Activated CD4-positive, alpha-beta T cell treated with anti-CD3 and anti-CD28 coated beads for 48 hours (primary cell): ENCODE data around the gene ZFPL1.

ENCODE experiments used
- DNase-seq: peaks from one replicate; pipeline ENCODE4 v3.0.0-alpha.2; 2020

Gene ZFPL1

DNA sequence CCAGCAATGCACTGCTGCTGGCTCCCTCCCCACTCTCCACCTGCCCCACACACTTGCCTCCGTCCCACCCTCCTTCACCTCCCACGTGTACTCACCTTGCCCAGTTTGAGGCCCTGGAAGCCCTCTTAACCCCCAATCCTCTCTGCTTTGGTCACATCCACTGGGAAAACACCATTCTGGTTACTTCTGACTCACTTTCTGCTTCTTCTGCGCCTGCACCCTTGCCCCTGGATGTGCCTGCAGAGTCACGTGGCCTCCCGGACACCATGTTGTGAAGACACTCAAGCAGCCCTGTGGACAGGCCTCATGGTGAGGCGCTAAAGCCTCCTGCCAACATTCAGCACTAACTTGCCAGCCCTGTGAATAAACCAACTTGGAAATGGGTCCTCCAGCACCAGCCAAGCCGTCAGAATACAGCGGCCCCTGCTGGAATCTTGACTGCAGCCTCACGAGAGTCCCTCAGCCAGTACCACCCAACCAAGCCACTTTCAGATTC is 23.1 kb upstream of the ZFPL1 start:
- no peak for DNase-seq

DNA sequence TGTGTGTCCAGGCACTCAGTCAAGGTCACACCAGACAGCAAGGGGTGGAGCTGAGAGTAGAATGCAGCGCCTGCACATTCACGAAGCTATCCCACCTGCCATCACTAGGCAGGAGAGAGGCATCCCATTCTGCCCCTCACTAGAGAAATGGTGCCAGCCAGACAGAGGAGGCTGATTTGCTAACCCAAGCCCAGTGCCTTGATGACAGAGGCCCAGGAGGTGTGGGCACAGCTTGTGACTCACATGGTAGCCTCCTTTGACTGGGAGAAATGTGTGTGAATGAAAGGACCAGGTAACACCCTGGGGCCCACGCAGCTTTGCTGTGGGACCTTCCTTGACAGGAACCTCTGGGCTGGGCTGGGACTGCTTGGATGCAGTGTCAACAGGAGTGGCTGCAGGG is 20.5 kb upstream of the ZFPL1 start:
- DNase-seq, result peak; percentile 21

DNA sequence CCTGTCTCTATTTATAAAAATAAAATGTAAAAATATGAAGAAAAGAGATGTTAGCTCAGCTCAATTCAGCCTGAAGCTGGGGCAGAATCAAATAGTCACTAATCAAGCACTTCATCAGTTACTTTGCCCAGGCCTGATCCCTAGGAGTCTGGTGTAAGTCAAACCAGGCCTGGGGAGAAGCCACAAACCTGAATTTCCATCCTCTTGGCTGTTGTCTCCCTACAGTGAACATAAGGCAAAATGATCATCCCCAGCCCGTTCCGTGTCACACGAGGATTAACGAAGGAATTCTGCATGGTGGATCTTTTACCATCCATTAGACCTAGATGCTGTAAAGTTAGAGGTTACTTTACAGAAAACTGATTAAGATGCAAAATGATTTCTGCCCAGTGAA is 19.2 kb upstream of the ZFPL1 start:
- no peak for DNase-seq

DNA sequence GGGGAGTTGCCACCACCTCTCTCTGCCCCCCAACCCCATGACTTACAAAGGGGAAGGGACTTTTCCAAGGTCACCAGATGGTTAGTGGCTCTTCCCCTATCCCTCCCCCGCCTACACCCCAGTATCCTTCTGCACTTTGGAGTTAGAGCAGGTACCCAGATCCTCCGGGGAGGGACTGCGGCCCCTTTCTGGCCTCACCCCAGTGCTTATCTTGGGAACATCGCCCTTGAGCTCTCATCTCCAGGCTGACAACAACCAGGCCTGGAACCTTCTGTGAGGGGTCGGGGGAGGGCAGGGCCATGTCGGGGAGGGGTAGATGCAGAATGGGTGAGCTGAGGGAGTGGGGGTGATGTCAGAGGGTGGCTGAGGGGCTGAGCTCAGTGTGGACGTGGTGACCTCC is 18.2 kb upstream of the ZFPL1 start:
- DNase-seq, result no peak

DNA sequence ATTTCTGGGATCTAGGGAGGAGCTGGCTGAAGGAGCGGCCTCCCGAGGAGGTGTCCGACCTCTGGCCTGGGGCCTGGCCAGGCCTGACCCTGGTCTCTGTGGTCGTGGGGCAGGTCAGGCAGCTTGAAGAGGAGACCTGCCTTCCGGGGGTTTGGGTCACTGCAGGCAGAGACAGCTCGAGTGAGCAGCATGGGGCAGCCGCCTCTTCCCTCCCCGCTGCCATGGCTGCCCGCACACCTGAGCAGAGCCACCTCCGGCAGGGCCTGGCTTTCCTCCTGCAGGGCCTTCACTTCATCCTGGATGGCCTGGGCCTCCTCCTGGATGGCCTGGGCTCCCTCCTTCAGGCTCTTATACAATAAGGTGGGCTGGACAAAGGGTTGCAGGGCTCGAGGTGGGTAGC is 17.7 kb upstream of the ZFPL1 start:
- DNase-seq, result no peak

DNA sequence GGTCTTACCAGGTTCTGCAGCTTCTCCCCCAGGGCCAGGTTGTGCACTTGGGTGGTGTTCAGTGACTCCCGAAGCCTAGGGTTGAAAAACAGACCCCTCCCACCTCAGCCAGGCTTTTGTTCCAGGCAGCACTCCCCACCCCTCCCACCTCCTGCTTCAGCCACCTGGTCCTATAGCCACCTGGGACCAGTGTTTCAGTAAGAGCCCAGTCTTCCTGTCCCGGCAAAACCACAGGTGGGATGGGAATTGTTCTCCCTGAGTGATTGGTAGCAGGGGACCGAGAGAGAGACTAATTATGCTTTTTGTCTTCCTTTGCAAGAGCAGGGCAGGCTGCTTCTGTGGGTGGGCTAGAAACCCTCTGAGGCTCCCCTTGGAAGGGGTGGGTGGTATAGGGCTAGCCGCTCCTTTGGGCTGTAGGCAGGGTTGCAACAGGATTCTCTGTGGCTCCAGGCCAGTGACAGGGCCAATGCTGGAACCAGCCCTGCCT is 17.2 kb upstream of the ZFPL1 start:
- DNase-seq, result no peak

DNA sequence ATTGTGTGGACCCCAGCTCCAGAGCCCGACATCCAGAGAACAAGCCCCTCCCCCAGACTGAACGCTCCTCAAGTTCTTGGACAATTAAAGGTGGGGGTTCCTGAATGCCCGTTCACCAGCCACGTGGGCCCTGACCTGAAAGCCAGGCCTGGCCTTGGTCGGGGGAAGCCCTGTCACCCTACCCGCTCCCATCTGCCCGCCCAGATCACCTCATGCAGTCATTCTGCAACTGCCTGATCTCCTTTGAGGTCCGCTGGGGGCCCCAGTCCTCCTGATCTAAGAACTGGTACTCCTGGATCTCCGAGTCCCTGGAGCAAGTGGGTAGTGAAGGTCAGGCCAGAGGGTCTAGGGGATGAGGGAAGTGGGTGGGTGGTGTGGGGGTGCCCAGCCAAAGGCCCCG is 16.6 kb upstream of the ZFPL1 start:
- no peak for DNase-seq

DNA sequence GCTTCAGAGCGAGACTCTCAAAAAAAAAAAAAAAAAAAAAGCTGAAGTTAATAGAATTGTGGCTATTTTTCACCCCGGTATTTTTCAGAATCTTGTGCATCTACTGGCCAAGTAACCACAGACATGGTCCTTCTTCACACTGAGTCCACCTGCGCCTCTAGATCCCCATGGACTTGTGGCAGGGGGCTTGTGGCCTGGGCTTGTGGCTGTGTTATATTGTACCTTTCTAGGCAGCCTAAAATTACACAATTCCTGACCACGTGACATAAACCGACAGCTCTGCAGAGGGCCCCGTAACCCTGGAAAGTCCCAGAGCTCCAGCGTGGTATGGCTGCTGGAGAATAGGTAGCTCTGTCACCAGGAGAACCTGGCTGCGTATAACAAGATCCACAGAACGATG is 14.8 kb upstream of the ZFPL1 start:
- DNase-seq, result no peak

DNA sequence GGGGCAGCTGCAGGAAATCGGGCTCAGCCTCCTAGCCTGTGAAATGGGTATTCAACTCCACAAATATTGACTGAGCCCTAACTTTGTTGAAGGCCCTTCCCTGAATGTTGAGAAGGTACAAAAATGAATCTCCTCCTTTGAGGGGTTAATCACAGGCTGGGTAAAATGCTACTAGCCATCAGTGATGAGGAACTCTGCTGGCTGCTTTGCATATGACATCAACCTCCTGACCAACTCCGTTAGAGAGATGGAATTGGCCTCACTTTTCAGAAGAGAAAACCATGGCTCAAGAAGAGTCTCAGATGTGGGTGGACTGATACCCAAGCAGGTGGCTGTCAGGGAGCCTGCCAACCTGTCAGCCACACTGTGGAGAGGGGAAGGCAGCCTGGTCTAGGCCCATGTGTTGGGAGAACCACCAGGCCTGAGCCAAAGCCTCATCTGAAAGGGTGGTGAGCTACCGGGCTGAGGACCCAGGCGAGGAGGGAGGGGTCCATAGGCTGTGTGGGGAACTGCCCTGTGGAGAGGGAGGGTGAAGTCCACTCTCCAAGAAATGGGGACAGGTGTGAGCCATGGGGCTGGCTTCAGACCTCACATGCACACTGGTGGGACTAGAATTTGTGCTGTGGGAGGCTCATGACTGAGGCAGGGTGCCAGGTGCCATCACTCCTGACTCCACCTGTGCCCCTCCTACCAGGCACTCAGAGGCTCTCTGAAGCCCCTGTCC is 12.0 kb upstream of the ZFPL1 start:
- DNase-seq, result no peak

DNA sequence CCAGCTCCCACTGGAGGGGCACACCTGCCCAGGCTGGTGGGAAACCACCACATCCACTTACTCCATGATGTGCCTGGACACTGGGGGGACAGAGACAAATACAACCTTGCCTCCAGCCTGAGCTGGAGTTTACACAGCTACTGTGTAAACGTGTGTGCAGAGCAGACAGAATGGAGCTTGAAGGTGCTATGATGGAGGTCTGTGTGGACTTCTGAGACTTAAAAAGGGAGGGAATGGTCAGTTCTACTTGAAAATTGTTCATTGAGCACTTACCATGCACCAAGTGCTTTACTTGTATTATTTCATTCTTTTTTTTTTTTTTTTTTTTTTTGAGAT is 11.4 kb upstream of the ZFPL1 start:
- no peak for DNase-seq

DNA sequence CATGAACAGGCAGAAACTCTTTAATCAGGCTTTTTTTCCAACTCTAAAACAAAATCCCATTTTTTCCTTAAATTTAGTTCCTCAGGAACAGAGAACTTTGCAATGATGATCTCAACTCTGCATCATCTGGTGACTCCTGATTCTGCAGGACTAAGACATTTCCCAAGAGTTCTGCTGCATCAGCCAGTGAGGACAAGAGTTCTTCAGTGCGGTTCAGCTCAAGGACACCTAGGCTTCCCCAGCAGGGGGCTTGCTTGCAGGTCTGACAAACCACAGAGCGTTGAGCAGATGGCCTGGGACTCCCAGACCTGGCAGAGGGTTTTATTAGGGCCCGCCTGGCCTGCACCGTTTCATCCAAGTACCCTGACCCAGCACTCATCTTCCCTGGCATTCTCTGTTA is 6.6 kb upstream of the ZFPL1 start:
- DNase-seq, result no peak

DNA sequence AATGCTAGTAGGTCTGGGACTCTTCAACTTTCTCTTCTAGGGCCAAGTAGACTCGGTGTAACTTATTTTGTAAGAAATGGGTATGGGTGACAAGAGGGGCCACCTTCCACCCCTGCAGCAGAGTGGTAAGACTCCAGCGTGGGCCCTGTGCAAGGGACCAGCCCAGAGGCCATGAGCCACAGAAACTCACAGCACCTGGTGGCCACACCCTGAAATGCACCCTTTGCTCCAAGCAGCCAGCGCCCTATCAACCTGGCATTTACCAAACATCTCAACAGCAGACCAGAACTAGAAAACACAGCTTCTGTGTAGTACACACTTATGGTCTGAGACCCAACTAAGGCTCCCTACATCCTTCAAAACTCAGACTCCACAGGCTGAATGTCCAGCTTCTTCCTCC is 5.9 kb upstream of the ZFPL1 start:
- DNase-seq, result peak; percentile 78

DNA sequence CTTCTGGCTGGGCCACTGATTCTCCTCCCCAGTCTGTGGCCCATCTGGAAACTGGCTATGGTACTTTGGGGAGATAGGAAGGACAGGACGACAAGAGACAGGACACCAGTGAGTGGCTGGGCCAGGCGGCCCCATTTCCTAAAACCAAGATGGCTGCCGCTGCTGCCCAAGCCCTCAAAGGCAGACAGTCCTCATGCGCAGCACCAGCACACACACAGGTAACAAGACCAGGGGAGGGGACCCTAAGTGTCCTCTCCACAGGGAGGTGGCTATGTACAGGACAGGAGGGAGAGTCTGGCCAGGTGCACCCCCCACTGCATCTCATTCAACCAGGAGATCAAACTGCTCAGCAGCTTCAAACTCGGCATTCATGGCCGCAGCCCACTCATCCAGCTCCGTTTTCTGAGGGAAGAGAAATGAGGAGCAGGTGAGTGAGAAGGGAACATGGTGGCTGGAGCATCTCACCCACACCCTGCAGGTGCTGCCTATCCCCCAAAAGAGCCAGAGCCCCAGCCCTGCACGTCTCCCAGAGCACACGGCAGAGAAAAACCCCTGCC is 5.2 kb upstream of the ZFPL1 start:
- DNase-seq, result no peak

DNA sequence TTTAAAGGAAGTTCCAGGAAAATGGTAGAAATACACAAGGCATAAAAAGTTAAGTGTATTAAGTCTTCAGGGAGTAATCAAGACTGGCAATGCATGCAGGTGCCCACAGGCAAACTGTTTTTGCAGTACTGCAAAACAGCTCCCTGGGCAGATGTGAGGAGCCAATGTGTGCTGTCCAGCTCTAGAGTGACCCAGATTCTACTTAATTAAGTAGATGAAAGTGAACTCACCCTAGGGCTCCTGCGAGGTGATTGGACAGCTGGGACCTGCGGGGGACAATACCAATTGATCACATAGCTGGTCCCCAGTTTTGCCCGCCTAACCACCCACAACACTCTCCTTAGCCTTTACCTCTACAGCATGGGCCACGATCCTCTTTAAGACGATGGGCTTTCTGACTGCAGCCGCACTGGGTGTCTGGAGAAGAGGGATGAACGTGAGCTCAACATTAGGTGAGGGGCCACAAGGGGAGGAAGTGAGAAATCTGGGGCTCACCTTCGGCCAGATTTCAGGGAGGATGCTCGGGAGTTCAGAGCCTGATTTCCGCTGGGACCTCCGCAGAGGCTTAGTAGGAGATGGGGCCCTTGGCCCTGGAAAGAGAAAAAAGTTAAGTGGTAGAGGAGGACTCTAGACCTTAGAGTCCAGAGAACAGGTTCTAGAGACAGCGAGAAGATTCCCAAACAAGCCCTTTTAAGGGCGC is 738 bp upstream of the ZFPL1 start:
- no peak for DNase-seq

DNA sequence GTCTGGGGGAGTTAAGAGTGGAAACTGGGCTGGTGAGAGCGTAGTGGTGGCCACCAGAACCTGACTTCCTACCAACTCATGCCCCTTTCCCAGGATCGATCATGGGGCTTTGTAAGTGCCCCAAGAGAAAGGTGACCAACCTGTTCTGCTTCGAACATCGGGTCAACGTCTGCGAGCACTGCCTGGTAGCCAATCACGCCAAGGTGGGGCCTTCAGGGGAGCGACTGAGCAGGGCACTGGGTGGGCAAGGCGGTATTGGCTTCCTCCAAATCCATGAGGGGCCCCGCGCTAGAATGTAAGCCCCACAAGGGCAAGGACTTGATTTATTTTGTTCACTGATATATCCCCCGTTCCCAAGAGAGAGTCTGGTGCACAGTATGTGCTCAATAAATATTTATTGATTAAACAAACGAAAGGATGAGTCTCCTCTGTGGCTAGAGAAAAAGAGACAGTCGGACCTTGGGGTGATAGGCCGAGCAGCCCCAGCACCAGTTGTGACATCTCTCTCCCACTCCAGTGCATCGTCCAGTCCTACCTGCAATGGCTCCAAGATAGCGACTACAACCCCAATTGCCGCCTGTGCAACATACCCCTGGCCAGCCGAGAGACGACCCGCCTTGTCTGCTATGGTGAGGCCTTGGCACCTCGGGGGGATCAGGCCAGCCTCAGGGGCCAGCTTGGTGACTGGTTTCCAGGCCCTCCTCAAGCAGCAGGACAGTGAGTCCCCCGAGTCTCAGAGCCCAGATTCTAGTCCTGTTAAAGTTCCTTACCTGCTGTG is 765 bp downstream of the ZFPL1 start:
- DNase-seq, result no peak

DNA sequence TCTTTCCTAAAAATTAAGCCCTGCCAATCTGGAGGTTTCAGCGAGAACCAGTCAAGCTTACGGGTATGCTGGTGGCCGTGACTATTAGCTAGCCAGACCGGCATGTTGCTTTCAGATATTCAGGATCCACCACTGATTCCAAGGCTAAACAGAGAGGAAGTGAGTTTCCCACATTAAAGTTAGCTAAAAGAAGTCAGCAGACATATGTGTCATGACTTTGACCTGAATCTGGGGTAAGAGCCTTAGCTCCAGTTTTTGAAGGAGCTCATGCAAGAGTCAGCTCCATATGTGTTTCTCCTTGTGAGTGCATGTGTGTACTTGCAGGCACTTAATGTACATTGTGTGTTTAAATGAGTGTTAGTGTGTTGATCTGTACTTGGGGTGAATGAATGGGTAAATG is 1.4 kb downstream of the ZFPL1 start:
- DNase-seq, result no peak

DNA sequence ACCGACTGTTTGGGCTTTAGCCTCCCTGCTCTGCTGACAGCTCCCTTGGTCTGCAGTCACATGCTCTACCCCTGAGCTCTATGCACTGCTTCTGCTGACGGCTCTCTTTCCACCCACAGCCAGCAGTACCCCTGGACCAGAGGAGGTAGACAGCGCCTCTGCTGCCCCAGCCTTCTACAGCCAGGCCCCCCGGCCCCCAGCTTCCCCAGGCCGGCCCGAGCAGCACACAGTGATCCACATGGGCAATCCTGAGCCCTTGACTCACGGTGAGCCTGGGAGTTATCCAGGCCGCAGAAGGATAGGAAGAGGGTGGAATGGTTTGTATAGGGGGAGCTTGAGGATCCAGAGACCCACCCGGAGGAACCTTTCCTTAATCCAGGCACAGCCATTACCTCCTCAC is 2.8 kb downstream of the ZFPL1 start:
- no peak for DNase-seq

DNA sequence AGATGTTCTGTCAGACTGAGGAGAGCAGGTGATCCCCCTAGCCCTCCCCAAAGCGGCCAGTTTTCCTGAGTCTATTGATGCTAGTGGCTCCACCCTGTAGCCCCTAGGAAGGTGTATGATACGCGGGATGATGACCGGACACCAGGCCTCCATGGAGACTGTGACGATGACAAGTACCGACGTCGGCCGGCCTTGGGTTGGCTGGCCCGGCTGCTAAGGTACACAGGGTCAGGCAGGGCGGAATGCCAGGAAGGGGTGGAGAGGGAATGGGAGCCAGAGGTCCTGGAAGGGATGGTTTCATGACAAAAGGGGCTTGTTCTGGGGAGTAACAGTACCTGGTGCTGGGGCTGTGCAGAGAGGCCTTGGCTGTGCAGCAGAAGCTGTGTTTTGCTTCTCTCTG is 3.2 kb downstream of the ZFPL1 start:
- DNase-seq, result no peak

DNA sequence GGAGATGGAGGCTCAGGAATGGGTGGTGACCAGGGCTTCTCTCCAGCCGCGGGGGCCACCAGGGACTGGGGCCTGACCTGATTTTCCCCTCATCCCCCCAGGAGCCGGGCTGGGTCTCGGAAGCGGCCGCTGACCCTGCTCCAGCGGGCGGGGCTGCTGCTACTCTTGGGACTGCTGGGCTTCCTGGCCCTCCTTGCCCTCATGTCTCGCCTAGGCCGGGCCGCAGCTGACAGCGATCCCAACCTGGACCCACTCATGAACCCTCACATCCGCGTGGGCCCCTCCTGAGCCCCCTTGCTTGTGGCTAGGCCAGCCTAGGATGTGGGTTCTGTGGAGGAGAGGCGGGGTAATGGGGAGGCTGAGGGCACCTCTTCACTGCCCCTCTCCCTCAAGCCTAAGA is 3.8 kb downstream of the ZFPL1 start:
- DNase-seq, result no peak

DNA sequence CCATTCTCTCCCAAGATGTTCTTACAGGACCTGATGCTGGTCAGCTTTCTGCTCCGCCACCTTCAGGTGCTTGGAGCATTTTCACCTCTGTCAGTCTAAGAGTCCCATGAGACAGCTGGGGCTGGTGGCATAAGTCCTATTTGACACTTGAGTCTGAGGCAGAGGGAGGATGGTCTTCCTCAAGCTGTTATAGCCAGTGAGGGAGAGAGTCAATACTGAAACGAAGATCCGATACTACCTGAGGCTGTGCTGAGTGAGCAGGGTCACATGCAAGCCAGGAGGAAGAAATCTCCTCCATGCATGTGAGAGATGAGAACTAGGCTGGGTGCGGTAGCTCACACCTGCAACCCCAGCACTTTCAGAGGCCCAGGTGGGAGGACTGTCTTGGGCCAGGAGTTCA is 5.6 kb downstream of the ZFPL1 start:
- no peak for DNase-seq

DNA sequence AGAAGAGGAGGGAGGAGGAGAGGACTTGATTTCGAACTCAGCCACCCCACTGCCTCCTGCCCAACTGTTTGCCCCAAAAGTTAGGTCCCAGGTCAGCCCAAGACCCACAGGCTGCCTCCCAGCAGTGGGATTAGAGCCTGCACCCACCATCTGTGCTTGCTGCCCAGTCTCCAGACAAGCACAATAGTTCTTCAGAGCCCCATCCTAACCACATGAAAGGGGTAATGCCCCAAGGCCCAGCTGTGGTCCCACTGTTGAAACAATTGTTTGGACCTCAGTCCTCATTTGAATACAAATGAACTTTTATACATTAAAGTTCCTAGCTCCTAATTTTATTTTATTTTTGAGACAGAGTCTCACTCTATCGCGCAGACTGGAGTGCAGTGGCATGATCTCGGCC is 6.6 kb downstream of the ZFPL1 start:
- DNase-seq, result no peak

DNA sequence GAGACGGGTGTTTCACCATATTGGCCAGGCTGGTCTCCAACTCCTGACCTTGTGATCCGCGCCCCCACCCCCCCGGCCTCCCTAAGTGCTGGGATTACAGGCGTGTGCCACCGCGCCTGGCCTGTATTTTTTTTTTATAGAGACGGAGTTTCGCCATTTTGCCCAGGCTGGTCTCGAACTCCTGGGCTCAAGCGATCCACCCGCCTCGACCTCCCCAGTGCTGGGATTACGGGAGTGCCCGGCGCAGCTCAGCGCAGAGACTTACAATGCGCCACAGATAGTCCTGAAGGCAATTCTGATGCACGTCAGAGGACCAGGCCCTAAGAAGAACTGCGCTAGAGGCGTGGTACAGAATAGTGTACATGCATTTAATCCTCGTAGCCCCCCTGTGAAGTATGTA is 11.4 kb downstream of the ZFPL1 start:
- no peak for DNase-seq

DNA sequence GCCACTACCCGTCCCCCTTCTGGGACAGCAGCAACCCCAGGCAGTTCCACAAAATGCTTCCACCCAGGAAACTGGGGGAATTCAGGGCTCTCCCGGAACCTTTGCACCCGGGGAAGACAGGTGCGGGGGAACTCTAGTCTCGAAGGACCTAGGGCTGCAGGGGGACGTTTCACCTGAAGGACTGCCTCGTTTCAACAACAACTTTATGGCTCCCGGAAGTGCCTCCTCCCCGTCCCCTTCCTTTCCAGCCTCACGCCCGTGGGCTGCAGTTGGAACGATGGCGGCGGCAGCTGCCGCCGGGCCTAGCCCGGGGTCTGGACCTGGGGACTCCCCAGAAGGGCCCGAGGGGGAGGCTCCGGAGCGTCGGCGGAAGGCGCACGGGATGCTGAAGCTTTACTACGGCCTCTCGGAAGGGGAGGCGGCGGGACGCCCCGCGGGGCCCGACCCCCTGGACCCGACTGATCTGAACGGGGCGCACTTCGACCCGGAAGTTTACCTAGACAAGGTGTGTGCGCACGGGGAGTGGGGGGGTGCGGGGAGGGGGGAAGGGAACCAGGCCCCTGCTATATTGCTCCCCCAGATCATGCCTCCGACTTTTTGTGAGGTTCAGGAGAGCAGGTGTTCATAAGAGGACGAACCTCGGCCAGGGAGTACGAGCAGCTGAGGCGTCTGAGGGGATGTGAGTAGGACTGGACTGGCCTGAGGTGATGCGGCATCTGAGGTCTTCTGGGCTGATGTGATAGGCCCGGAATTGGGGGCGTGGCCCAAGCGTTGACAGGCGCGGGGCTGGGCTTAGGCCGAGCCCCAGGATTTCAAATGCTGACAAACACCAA is 12.2 kb downstream of the ZFPL1 start, which contains the start of gene VPS51:
Gene VPS51 (plus strand): TSS at position 241 of the 833 bp plus-strand sequence. CDS start 37 bp downstream, at position 278.
- DNase-seq, result peak; percentile 91
